Activated CD4-positive, alpha-beta memory T cell treated with anti-CD3 and anti-CD28 coated beads for 36 hours (primary cell): ENCODE data around the gene PIEZO1. TPM values are rescaled to one million over a fixed set of nuclear protein-coding genes. Genes with fewer than 3 reads are reported as not detected.
A peak's percentile ranks its signal among the peaks of the same experiment; 100 is the strongest.
"Not testable (repeated sequence)": the region's sequence is repeated elsewhere in the genome, so short reads cannot be mapped to it uniquely, and the experiment has no call there.

Experiments used
- CTCF ChIA-PET: fragments of 350-600 bp; sonication (Branson Sonifier 250); formaldehyde crosslinking; loops from one replicate; lab custom pipeline; 2021; ENCODE audit warnings: antibody characterized with exemption, inconsistent platforms; lab: Charles Lee
- POLR2A ChIA-PET: fragments of 350-600 bp; sonication (Branson Sonifier 250); formaldehyde crosslinking; loops from one replicate; lab custom pipeline; 2021; ENCODE audit warnings: antibody characterized with exemption; lab: Charles Lee
- DNase-seq: peaks from one replicate; pipeline ENCODE4 v3.0.0-alpha.2; 2020
- H3K27ac Mint-ChIP-seq: one replicate; pipeline ENCODE4 v1.8.0; 2021; ENCODE audit warnings: mixed read lengths
- H3K27me3 Mint-ChIP-seq: one replicate; pipeline ENCODE4 v1.8.0; 2021; ENCODE audit warnings: mixed read lengths
- H3K36me3 Mint-ChIP-seq: one replicate; pipeline ENCODE4 v1.8.0; 2021; ENCODE audit warnings: mixed read lengths
- H3K4me1 Mint-ChIP-seq: one replicate; pipeline ENCODE4 v1.8.0; 2021; ENCODE audit warnings: low read depth, mixed read lengths
- H3K4me3 Mint-ChIP-seq: one replicate; pipeline ENCODE4 v1.8.0; 2021; ENCODE audit warnings: mild to moderate bottlenecking, mixed read lengths
- H3K9me3 Mint-ChIP-seq: one replicate; pipeline ENCODE4 v1.8.0; 2021; ENCODE audit warnings: mixed read lengths
- intact Hi-C: fragments of 100-400 bp; cut with micrococcal nuclease; formaldehyde crosslinking; loops from one replicate; pipeline ENCODE4 v1.15.1; 2023
- total RNA-seq, 2 experiments: library from RNA; stranded (reverse); gene quantifications; one replicate each; pipeline ENCODE4 v1.2.3, GENCODE V29; 2021

Gene PIEZO1
- total RNA-seq, 2 experiments from 2014 or later, result 221 to 234 TPM

- H3K4me3 Mint-ChIP-seq, H3K36me3 Mint-ChIP-seq, H3K27me3 Mint-ChIP-seq, CTCF ChIA-PET, intact Hi-C loops, H3K9me3 Mint-ChIP-seq, DNase-seq, H3K27ac Mint-ChIP-seq, POLR2A ChIA-PET: not testable (repeated sequence)
- peaks cover 42% of the 10 kb centered on the region for H3K4me1 Mint-ChIP-seq
Observed at GRCh38 chr16:88788749-88789148, 3.7 kb upstream of the PIEZO1 start.

DNA sequence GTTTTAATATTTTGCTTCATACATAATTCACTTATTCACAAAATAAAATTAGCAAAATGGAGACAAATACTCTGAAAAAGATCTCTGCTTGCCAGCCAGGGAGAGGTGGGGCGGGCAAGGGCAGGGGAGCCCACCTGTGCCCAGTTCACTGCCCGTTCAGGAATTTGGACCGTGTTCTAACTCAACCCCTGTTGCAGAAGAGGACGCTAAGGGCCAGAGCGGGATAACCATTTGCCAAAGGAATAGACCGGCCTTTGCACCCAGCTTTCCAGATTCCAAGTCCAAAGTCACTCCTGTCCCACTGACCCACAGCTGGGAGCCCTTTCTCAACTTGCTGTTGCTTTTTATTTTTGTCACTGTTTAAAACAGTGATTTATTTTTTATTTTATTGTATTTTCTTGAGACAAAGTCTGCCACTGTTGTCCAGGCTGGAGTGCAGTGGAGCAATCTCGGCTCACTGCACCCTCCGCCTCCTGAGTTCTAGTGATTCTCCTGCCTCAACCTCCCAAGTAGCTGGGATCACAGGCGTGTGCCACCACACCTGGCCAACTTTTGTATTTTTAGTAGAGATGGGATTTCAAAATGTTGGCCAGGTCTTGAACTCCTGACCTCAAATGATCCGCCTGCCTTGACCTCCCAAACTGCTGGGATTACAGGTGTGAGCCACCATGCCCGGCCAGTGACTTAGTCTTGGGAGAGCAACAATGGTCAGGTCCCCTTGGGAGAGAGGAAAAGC is 2.7 kb upstream of the PIEZO1 start:
- Mint-ChIP-seq H3K36me3 (peaks cover 2% of the 10 kb centered on the region), H3K4me1 (peaks cover 35% of the 10 kb centered on the region), H3K4me3 (no peak overlapping the region), H3K27ac (no peak overlapping the region), H3K27me3 (no peaks in the 10 kb centered on the region), H3K9me3 (no peaks in the 10 kb centered on the region)
- ChIA-PET POLR2A (no interaction called here), CTCF (interaction anchor here (1.1 to 2.6 kb wide), 2 partner anchors 51 to 54 kb away, joined by 3 to 17 read pairs; no protein-coding TSS in a partner anchor)
- no peak for DNase-seq
- intact Hi-C loops, result no loop called here

DNA sequence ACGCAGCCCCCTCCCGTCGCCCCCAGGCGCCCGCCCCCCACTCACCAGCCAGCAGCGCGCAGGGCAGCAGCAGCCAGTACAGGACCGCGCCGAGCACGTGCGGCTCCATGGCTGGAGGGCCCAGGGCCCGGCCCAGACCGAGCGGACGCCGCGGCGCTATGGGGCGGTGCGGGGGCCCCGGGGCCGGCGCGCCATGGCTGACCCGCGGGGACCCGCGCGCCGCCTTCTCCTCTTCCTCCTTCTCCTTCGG is 239 bp downstream of the PIEZO1 start:
- Mint-ChIP-seq H3K36me3 (peaks cover 2% of the 10 kb centered on the region), H3K27ac (no peak overlapping the region), H3K27me3 (no peaks in the 10 kb centered on the region), H3K9me3 (no peaks in the 10 kb centered on the region), H3K4me1 (peaks cover 37% of the 10 kb centered on the region), H3K4me3 (no peak overlapping the region)
- ChIA-PET POLR2A (interaction anchor here (0.7 to 5.9 kb wide), 2 partner anchors 17 to 25 kb away, joined by 3 to 81 read pairs; partner anchors contain the start of gene APRT), CTCF (interaction anchor here (0.6 to 8.2 kb wide), 10 partner anchors 12 to 83 kb away, joined by 3 to 118 read pairs (median 4); partner anchors contain the start of gene APRT)
- no peak for DNase-seq
- intact Hi-C loops, result loop anchor here (5.0 kb wide), 1 partner anchor 327 kb away; no protein-coding TSS in a partner anchor

DNA sequence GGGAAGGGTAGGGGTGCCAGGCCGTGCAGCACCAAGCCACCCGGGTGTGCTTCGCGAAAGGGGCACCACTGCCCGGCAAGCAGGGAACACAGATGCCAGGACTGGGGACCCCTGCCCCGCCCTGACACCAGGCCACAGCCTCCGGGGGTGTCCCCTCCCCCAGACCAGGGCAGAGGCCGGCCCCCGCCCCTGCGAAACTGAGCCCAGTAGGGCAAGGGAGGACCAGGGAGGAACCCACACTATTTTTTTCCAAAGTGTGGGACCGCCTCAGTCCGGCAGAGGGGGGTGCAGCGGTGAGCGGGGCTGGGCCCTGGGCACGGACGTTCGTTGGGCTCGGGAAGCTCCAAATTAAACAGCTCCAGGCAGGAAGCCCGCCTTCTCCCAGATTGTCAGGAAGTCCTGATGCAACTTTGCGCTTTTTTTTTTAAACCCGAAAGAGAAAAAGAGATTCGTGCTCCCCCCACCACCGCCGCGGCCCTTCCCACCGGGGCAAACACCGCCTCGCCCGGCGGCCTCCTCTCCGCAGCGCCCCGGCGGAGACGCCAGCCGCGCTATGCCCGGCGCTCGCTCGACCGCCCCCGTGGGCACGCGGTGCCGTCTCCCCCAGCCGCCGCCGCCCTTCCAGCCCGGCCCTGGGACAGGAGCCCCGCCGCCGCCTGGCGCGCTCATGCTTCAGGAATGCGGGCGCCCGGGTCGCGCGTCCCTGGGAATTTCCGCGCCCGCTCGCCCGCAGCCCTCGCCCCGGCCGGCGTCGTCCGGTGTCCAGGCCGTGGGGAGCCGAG is 755 bp downstream of the PIEZO1 start:
- H3K27me3 Mint-ChIP-seq, result no peaks in the 10 kb centered on the region
- peak; percentile 66 for DNase-seq
- intact Hi-C loops, result loop anchor here (5.0 kb wide), 1 partner anchor 327 kb away; no protein-coding TSS in a partner anchor
- CTCF ChIA-PET, result interaction anchor here (0.6 to 8.2 kb wide), 12 partner anchors 9 to 83 kb away, joined by 3 to 118 read pairs (median 4); partner anchors contain the start of gene APRT
- peak overlapping the region; percentile 80 for H3K4me3 Mint-ChIP-seq
- H3K4me1 Mint-ChIP-seq, result peaks cover 38% of the 10 kb centered on the region
- H3K9me3 Mint-ChIP-seq, result no peaks in the 10 kb centered on the region
- POLR2A ChIA-PET, result interaction anchor here (0.6 to 5.9 kb wide), 4 partner anchors 21 to 313 kb away, joined by 3 to 81 read pairs (median 4); partner anchors contain the start of gene APRT
- peak overlapping the region; percentile 89 for H3K27ac Mint-ChIP-seq
- H3K36me3 Mint-ChIP-seq, result peaks cover 2% of the 10 kb centered on the region

DNA sequence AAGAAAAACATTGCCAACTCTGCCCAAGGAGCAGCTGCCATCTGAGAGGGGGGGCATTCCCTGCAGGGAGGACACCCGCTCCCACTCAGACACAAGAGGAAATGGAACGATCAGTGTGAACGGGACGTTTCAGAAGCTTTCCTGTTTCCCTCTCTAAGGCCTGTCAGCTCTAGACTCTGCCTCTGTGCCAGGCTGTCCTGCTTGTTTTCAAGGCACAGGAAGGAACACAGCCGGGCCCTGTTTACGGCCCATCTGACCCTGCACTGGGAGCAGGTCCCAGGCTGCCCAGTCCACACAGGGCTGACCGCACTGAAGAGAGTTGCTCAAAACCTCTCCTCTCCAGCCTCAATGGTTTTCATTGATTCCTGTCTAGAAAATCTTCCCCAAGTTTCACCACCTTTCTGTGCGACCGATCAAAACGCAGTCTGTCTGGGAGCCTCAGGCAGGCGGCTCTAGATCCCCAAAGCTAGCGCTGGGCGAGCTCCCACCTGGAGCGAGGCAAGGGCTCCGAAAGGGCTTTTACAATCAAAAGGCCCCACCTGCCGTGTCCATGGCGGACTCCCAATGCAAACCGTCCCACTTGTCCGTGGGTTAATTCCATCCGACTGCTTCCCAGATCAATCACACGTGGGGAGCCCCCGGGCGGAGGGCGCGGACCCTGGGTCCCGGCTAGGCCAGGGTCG is 1.5 kb downstream of the PIEZO1 start:
- peaks cover 41% of the 10 kb centered on the region for H3K4me1 Mint-ChIP-seq
- no peaks in the 10 kb centered on the region for H3K9me3 Mint-ChIP-seq
- H3K27ac Mint-ChIP-seq, result peak overlapping the region; percentile 94
- CTCF ChIA-PET, result interaction anchor here (0.7 to 8.2 kb wide), 9 partner anchors 10 to 82 kb away, joined by 3 to 118 read pairs (median 6); partner anchors contain the start of gene APRT
- intact Hi-C loops, result loop anchor here (2.0 to 5.0 kb wide), 3 partner anchors 27 to 326 kb away; partner anchors contain the start of gene APRT
- H3K36me3 Mint-ChIP-seq, result peaks cover 2% of the 10 kb centered on the region
- POLR2A ChIA-PET, result interaction anchor here (0.6 to 5.9 kb wide), 6 partner anchors 22 to 314 kb away, joined by 3 to 81 read pairs (median 5); partner anchors contain the start of genes APRT, GALNS and TRAPPC2L
- DNase-seq, result peak; percentile 47
- no peaks in the 10 kb centered on the region for H3K27me3 Mint-ChIP-seq
- H3K4me3 Mint-ChIP-seq, result peak overlapping the region; percentile 80

DNA sequence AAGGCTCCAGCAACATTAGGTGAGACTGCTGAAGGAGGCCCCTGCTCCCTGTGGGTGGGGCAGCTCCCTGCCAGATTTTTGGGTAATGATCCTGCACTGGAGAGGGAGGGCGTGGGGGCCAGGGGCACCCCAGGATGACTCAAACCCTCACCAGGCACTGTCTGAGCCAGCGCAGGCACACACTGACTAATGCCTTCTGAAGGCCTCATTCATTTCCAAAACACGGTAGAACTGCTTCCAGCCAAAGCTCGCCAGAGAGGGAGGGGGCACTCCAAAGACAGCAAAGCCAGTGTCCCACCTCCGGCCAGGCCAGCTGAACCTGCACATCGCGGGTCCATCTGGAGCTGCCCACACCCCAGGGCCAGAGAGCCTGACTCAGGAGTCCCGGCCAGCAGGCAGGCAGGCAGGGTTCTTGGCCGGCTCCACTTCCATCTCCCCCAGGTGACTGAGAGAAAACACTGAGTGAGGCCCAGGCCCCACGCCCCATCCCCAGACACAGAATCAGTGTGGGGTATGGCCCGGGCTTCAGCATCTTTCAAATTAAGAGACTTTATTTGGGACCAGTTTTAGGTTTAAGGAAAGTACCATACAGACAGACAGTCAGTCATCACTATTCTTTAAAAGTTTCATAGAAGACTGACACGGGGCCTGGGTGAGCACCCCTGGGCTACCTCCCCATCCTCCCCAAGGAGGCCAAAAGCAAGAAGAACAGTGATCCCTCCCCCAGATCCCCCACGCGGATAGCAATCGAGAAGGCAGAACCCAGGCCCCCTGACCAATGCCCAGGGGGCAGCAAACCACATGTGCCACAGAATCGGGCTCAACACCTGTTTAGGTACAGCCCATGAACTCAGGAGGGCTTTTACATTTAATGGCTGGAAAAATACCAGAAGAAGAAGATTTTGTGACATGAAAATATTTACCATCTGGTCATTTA is 2.3 kb downstream of the PIEZO1 start:
- DNase-seq, result peak; percentile 94
- POLR2A ChIA-PET, result interaction anchor here (0.5 to 5.9 kb wide), 14 partner anchors 16 to 443 kb away, joined by 3 to 81 read pairs (median 5); partner anchors contain the start of genes APRT, GALNS and TRAPPC2L
- peaks cover 47% of the 10 kb centered on the region for H3K4me1 Mint-ChIP-seq

GRCh38 chr16:88781140-88782077 is 3.6 kb downstream of the PIEZO1 start:
- no peaks in the 10 kb centered on the region for H3K27me3 Mint-ChIP-seq
- POLR2A ChIA-PET, result interaction anchor here (0.5 to 5.9 kb wide), 20 partner anchors 18 to 444 kb away, joined by 3 to 81 read pairs (median 4); partner anchors contain the start of genes APRT, CDH15, GALNS and TRAPPC2L
- no peaks in the 10 kb centered on the region for H3K9me3 Mint-ChIP-seq
- H3K27ac Mint-ChIP-seq, result peak overlapping the region; percentile 94
- CTCF ChIA-PET, result interaction anchor here (0.6 to 8.2 kb wide), 14 partner anchors 16 to 185 kb away, joined by 3 to 118 read pairs (median 6); partner anchors contain the start of genes APRT, GALNS and TRAPPC2L
- H3K4me3 Mint-ChIP-seq, result peak overlapping the region; percentile 80
- peak; percentile 87 for DNase-seq
- peaks cover 47% of the 10 kb centered on the region for H3K4me1 Mint-ChIP-seq
- intact Hi-C loops, result loop anchor here (1.0 to 5.0 kb wide), 9 partner anchors 9 to 324 kb away; partner anchors contain the start of genes APRT, CTU2, RNF166 and SNAI3
- H3K36me3 Mint-ChIP-seq, result peaks cover 2% of the 10 kb centered on the region

More for the DNA sequence above, 2.3 kb downstream of the PIEZO1 start:
- Mint-ChIP-seq H3K9me3 (no peaks in the 10 kb centered on the region), H3K4me3 (peak overlapping the region; percentile 80), H3K27me3 (no peaks in the 10 kb centered on the region), H3K36me3 (peaks cover 2% of the 10 kb centered on the region), H3K27ac (peak overlapping the region; percentile 94)
- CTCF ChIA-PET, result interaction anchor here (0.6 to 8.2 kb wide), 14 partner anchors 11 to 191 kb away, joined by 3 to 118 read pairs (median 4); partner anchors contain the start of genes APRT, GALNS and TRAPPC2L
- intact Hi-C loops, result loop anchor here (1.0 to 5.0 kb wide), 8 partner anchors 8 to 325 kb away; partner anchors contain the start of genes APRT, CTU2 and RNF166

DNA sequence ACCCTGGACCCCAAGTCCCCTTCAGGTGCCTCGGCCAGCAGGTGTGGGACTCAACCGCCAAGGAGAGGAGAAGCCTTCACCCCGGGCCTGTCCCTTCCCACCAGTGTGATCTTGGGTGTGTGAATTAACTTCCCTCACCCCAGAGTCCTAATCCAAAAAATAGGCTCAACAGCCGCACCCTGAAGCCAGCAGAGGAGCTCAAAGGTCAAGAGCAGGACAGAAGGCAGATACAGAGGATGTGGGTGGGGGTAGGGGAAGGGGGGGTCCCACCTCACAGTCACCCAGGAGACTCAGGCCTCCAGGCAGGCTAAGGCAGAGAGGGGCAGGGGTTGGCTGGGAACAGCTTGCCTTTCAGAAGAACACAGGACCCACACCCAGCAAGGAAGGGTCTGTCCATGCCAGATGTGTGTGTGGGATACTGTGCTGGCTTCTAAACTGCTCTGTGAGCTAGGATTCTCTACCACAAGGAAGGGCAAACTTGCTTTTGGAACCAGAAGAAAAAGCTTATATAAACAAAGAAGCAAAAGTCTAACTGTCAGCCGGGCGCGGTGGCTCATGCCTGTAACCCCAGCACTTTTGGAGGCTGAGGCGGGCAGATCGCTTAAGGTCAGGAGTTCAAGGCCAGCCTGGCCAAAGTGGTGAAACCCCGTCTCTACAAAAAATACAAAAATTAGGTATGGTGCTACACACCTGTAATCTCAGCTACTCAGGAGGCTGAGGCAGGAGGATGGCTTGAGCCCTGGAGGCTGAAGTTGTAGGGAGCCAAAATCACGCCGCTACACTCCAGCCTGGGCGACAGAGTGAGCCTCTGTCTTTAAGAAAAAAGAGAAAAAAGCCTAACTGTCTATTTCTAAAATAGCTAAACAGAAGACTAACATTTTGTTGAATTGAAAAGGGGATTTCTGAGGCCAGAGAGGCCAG is 4.6 kb downstream of the PIEZO1 start:
- intact Hi-C loops, result loop anchor here (1.0 to 5.0 kb wide), 2 partner anchors 94 to 323 kb away; partner anchors contain the start of gene SNAI3
- peaks cover 2% of the 10 kb centered on the region for H3K36me3 Mint-ChIP-seq
- H3K4me1 Mint-ChIP-seq, result peaks cover 49% of the 10 kb centered on the region
- POLR2A ChIA-PET, result interaction anchor here (0.6 to 5.9 kb wide), 11 partner anchors 18 to 391 kb away, joined by 3 to 81 read pairs (median 5); partner anchors contain the start of genes APRT and CDH15
- CTCF ChIA-PET, result interaction anchor here (0.6 to 8.2 kb wide), 11 partner anchors 15 to 151 kb away, joined by 3 to 118 read pairs (median 7); partner anchors contain the start of genes APRT, GALNS and TRAPPC2L
- no peak for DNase-seq
- no peaks in the 10 kb centered on the region for H3K9me3 Mint-ChIP-seq
- no peaks in the 10 kb centered on the region for H3K27me3 Mint-ChIP-seq
- peak overlapping the region; percentile 80 for H3K4me3 Mint-ChIP-seq
- H3K27ac Mint-ChIP-seq, result peak overlapping the region; percentile 94
